Neural cell (in vitro differentiated cells): Measurements from ENCODE around the gene KEL. TPM values are rescaled to one million over a fixed set of nuclear protein-coding genes. Genes with fewer than 3 reads are reported as not detected.

ENCODE experiments used
- H2AFZ ChIP-seq: fragments of 200-600, 300-800 bp; sonication (generic), shearing (Covaris generic); 2 replicates; pipeline ENCODE4 v1.6.0; 2014; ENCODE audit warnings: low read depth, mild to moderate bottlenecking, antibody characterized with exemption, low read length, moderate library complexity
- H3F3A ChIP-seq: fragments of 200-600 bp; shearing (Covaris generic); 2 replicates; pipeline ENCODE4 v1.6.1; 2016; ENCODE audit warnings: mild to moderate bottlenecking, moderate library complexity, mixed read lengths, antibody characterized with exemption, low read length; ENCODE audit not compliant: insufficient read depth, poor library complexity, severe bottlenecking
- H3K27ac ChIP-seq: fragments of 200-600, 300-800 bp; sonication (generic), shearing (Covaris generic); 2 replicates; pipeline ENCODE4 v1.5.1; 2014; ENCODE audit warnings: mild to moderate bottlenecking, low read length, moderate library complexity
- H3K27me3 ChIP-seq: fragments of 300-800, 200-600 bp; sonication (generic), shearing (Covaris generic); 2 replicates; pipeline ENCODE4 v1.6.0; 2014; ENCODE audit warnings: mild to moderate bottlenecking, low read depth, low read length, moderate library complexity; ENCODE audit not compliant: insufficient read depth
- H3K36me3 ChIP-seq: fragments of 300-800, 200-600 bp; sonication (generic), shearing (Covaris generic); 2 replicates; pipeline ENCODE4 v1.5.1; 2014; ENCODE audit warnings: mild to moderate bottlenecking, antibody characterized with exemption, low read length, moderate library complexity; ENCODE audit not compliant: insufficient read depth
- H3K4me2 ChIP-seq: fragments of 300-800, 200-600 bp; sonication (generic), shearing (Covaris generic); 2 replicates; pipeline ENCODE4 v1.6.0; 2014; ENCODE audit warnings: mild to moderate bottlenecking, low read length
- H3K4me3 ChIP-seq: fragments of 300-800, 200-600 bp; sonication (generic), shearing (Covaris generic); 2 replicates; pipeline ENCODE4 v1.5.1; 2014; ENCODE audit warnings: mild to moderate bottlenecking, low read length, moderate library complexity
- H3K79me2 ChIP-seq: fragments of 200-600 bp; shearing (Covaris generic); replicated peaks from 2 replicates; pipeline ENCODE4 v1.6.0; 2014; ENCODE audit warnings: mild to moderate bottlenecking, low read length, moderate library complexity; ENCODE audit not compliant: insufficient read depth
- H3K9ac ChIP-seq: fragments of 300-800, 200-600 bp; sonication (generic), shearing (Covaris generic); 2 replicates; pipeline ENCODE4 v1.6.1; 2016; ENCODE audit warnings: mild to moderate bottlenecking, low read length, mixed read lengths
- H3K9me2 ChIP-seq: fragments of 200-600 bp; shearing (Covaris generic); 2 replicates; pipeline ENCODE4 v1.6.1; 2016; ENCODE audit warnings: mild to moderate bottlenecking, low read length, mixed read lengths; ENCODE audit not compliant: insufficient read depth
- H3K9me3 ChIP-seq: fragments of 200-600, 300-800 bp; sonication (generic), shearing (Covaris generic); 2 replicates; pipeline ENCODE4 v1.6.1; 2016; ENCODE audit warnings: mild to moderate bottlenecking, mixed run types, low read length, moderate library complexity, mixed read lengths
- H4K20me1 ChIP-seq: fragments of 200-600 bp; shearing (Covaris generic); 2 replicates; pipeline ENCODE4 v1.6.1; 2016; ENCODE audit warnings: mild to moderate bottlenecking, mixed run types; ENCODE audit not compliant: insufficient read depth
- EP300 ChIP-seq: fragments of 450-650 bp; conservative IDR thresholded peaks from 2 replicates; pipeline ENCODE4 v1.6.1; 2014; ENCODE audit warnings: antibody characterized with exemption, mild to moderate bottlenecking, moderate library complexity; ENCODE audit not compliant: poor library complexity, severe bottlenecking
- EZH2 ChIP-seq: fragments of 200-600, 300-800 bp; shearing (Covaris generic), sonication (generic); IDR thresholded peaks from 2 replicates; pipeline ENCODE4 v1.6.1; 2014; ENCODE audit warnings: antibody characterized with exemption, low read length, borderline replicate concordance, mild to moderate bottlenecking; ENCODE audit not compliant: insufficient read depth, poor library complexity, severe bottlenecking
- MXI1 ChIP-seq: fragments of 450-650 bp; conservative IDR thresholded peaks from 2 replicates; pipeline ENCODE4 v1.6.1; 2014; ENCODE audit warnings: antibody characterized with exemption, mild to moderate bottlenecking; ENCODE audit not compliant: poor library complexity, severe bottlenecking
- POLR2AphosphoS5 ChIP-seq: IDR thresholded peaks from 2 replicates; pipeline ENCODE4 v1.6.1; 2012
- RAD21 ChIP-seq: fragments of 450-650 bp; conservative IDR thresholded peaks from 2 replicates; pipeline ENCODE4 v1.6.1; 2014; ENCODE audit warnings: antibody characterized with exemption, mild to moderate bottlenecking, moderate library complexity
- SMC3 ChIP-seq: fragments of 450-650 bp; conservative IDR thresholded peaks from 2 replicates; pipeline ENCODE4 v1.6.1; 2014; ENCODE audit warnings: antibody characterized with exemption, mild to moderate bottlenecking, moderate library complexity; ENCODE audit not compliant: poor library complexity
- TAF1 ChIP-seq: IDR thresholded peaks from 2 replicates; pipeline ENCODE4 v1.6.1; 2012; ENCODE audit warnings: low read depth
- polyA minus RNA-seq: library from RNA; depleted of rRNA, polyadenylated mRNA; stranded (reverse); fragments of >200 nt; gene quantifications from 2 replicates; pipeline ENCODE4 v1.2.3, GENCODE V29; 2014
- polyA plus RNA-seq: library from polyadenylated mRNA; depleted of rRNA; stranded (reverse); fragments of >200 nt; gene quantifications from 2 replicates; pipeline ENCODE4 v1.2.3, GENCODE V29; 2014
- TF ChIP-seq, protein P1 (sequence below): fragments of 450-650 bp; IDR thresholded peaks from 2 replicates; pipeline ENCODE4 v1.5.1; 2014; ENCODE audit warnings: antibody characterized with exemption, mild to moderate bottlenecking, moderate library complexity; ENCODE audit not compliant: poor library complexity, severe bottlenecking
- TF ChIP-seq, protein P2 (sequence below): IDR thresholded peaks from 2 replicates; pipeline ENCODE4 v1.6.1; 2012; ENCODE audit warnings: borderline replicate concordance

Gene KEL
- polyA plus RNA-seq: 0.96 and 2.2 TPM in 2 replicates
- 0.97 and 1.7 TPM in 2 replicates for polyA minus RNA-seq

- Histone ChIP-seq H3K27me3 (peaks cover 6% of the 10 kb centered on the region), H3K9me3 (no peaks in the 10 kb centered on the region), H3K27ac (no peak within 1 kb of the TSS), H3F3A (no peaks in the 10 kb centered on the region), H3K36me3 (no peaks in the 10 kb centered on the region), H2AFZ (no peak within 1 kb of the TSS), H3K4me2 (no peak within 1 kb of the TSS), H3K9ac (no peak within 1 kb of the TSS), H3K9me2 (no peaks in the 10 kb centered on the region), H4K20me1 (no peaks in the 10 kb centered on the region), H3K79me2 (no peaks in the 10 kb centered on the region), H3K4me3 (no peak within 1 kb of the TSS)
- TF ChIP-seq MXI1 (no peak), SMC3 (no peak), RAD21 (no peak), POLR2AphosphoS5 (no peak), EZH2 (no peak), EP300 (no peak), TAF1 (no peak)
- TF ChIP-seq, protein P1, sequence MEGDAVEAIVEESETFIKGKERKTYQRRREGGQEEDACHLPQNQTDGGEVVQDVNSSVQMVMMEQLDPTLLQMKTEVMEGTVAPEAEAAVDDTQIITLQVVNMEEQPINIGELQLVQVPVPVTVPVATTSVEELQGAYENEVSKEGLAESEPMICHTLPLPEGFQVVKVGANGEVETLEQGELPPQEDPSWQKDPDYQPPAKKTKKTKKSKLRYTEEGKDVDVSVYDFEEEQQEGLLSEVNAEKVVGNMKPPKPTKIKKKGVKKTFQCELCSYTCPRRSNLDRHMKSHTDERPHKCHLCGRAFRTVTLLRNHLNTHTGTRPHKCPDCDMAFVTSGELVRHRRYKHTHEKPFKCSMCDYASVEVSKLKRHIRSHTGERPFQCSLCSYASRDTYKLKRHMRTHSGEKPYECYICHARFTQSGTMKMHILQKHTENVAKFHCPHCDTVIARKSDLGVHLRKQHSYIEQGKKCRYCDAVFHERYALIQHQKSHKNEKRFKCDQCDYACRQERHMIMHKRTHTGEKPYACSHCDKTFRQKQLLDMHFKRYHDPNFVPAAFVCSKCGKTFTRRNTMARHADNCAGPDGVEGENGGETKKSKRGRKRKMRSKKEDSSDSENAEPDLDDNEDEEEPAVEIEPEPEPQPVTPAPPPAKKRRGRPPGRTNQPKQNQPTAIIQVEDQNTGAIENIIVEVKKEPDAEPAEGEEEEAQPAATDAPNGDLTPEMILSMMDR: no peak
- TF ChIP-seq, protein P2, sequence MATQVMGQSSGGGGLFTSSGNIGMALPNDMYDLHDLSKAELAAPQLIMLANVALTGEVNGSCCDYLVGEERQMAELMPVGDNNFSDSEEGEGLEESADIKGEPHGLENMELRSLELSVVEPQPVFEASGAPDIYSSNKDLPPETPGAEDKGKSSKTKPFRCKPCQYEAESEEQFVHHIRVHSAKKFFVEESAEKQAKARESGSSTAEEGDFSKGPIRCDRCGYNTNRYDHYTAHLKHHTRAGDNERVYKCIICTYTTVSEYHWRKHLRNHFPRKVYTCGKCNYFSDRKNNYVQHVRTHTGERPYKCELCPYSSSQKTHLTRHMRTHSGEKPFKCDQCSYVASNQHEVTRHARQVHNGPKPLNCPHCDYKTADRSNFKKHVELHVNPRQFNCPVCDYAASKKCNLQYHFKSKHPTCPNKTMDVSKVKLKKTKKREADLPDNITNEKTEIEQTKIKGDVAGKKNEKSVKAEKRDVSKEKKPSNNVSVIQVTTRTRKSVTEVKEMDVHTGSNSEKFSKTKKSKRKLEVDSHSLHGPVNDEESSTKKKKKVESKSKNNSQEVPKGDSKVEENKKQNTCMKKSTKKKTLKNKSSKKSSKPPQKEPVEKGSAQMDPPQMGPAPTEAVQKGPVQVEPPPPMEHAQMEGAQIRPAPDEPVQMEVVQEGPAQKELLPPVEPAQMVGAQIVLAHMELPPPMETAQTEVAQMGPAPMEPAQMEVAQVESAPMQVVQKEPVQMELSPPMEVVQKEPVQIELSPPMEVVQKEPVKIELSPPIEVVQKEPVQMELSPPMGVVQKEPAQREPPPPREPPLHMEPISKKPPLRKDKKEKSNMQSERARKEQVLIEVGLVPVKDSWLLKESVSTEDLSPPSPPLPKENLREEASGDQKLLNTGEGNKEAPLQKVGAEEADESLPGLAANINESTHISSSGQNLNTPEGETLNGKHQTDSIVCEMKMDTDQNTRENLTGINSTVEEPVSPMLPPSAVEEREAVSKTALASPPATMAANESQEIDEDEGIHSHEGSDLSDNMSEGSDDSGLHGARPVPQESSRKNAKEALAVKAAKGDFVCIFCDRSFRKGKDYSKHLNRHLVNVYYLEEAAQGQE: no peak
Observed at GRCh38 chr7:142961973-142962926, at the start of gene KEL. TSS of gene KEL (minus strand) at chr7:142962363. CDS start at chr7:142962206, 157 bp downstream.

- Histone ChIP-seq H3K9me2 (no peaks in the 10 kb centered on the region), H3K9me3 (no peaks in the 10 kb centered on the region), H3K9ac (no peak overlapping the region), H3K36me3 (no peaks in the 10 kb centered on the region), H3K27ac (no peak overlapping the region), H3K79me2 (no peaks in the 10 kb centered on the region), H2AFZ (no peak overlapping the region), H3K4me2 (no peak overlapping the region), H3K4me3 (no peak overlapping the region), H4K20me1 (no peaks in the 10 kb centered on the region), H3K27me3 (no peaks in the 10 kb centered on the region), H3F3A (no peaks in the 10 kb centered on the region)
- TF ChIP-seq EP300 (no peak), TAF1 (no peak), RAD21 (peak; percentile 94), MXI1 (no peak), SMC3 (peak; percentile 98), EZH2 (no peak), POLR2AphosphoS5 (no peak)
- TF ChIP-seq, protein P1: peak; percentile 95
- TF ChIP-seq, protein P2: no peak
Observed at GRCh38 chr7:143008007-143008901, 46.1 kb upstream of the KEL start.
